ENCODE data around the gene SNED1.

SNED1 gene

GRCh38 chr2:241033336-241033987, 35.0 kb downstream of the SNED1 start:
- no peak overlapping the region for H3K4me3 ChIP-seq (ENCODE audit: low read length)
- no peaks in the 10 kb centered on the region for H3K9me3 ChIP-seq (ENCODE audit: control insufficient read depth, insufficient read depth, low read length)
- peaks cover 18% of the 10 kb centered on the region for H3K79me2 ChIP-seq (ENCODE audit: control insufficient read depth, low read length)
- TF ChIP-seq, protein P1, sequence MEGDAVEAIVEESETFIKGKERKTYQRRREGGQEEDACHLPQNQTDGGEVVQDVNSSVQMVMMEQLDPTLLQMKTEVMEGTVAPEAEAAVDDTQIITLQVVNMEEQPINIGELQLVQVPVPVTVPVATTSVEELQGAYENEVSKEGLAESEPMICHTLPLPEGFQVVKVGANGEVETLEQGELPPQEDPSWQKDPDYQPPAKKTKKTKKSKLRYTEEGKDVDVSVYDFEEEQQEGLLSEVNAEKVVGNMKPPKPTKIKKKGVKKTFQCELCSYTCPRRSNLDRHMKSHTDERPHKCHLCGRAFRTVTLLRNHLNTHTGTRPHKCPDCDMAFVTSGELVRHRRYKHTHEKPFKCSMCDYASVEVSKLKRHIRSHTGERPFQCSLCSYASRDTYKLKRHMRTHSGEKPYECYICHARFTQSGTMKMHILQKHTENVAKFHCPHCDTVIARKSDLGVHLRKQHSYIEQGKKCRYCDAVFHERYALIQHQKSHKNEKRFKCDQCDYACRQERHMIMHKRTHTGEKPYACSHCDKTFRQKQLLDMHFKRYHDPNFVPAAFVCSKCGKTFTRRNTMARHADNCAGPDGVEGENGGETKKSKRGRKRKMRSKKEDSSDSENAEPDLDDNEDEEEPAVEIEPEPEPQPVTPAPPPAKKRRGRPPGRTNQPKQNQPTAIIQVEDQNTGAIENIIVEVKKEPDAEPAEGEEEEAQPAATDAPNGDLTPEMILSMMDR (IDR thresholded peaks at IDR 0.05; ENCODE audit: low read depth, low read length, poor library complexity, severe bottlenecking) = no peak
- no peak for TF ChIP-seq EZH2phosphoT487 (IDR thresholded peaks at IDR 0.05; ENCODE audit: borderline replicate concordance, low read length)
- no peak overlapping the region for H3K27ac ChIP-seq (ENCODE audit: low read depth, low read length)
- no peaks in the 10 kb centered on the region for H4K20me1 ChIP-seq (ENCODE audit: control insufficient read depth, insufficient read depth, low read depth, low read length)
- peaks cover 9% of the 10 kb centered on the region for H3K36me3 ChIP-seq (ENCODE audit: control insufficient read depth, low read length)
- peaks cover 24% of the 10 kb centered on the region for H3K4me1 ChIP-seq (ENCODE audit: control insufficient read depth, low read length)
- H3K9me2 ChIP-seq (replicated peaks; ENCODE audit: control insufficient read depth, low read length) = no peaks in the 10 kb centered on the region
- H3K27me3 ChIP-seq (ENCODE audit: control insufficient read depth, low read length) = peaks cover 7% of the 10 kb centered on the region
- no peaks in the 10 kb centered on the region; the same call in 1 of the 2 replicates for H3F3A ChIP-seq (ENCODE audit: control insufficient read depth, insufficient read depth)
- H3K4me2 ChIP-seq (ENCODE audit: low read length) = no peak overlapping the region

GRCh38 chr2:241033994-241034393, 35.6 kb downstream of the SNED1 start:
- Histone ChIP-seq H3K79me2 (ENCODE audit: control insufficient read depth, low read length) (peaks cover 23% of the 10 kb centered on the region), H3K9me3 (ENCODE audit: control insufficient read depth, insufficient read depth, low read length) (no peaks in the 10 kb centered on the region), H3F3A (ENCODE audit: control insufficient read depth, insufficient read depth) (no peaks in the 10 kb centered on the region; the same call in 1 of the 2 replicates), H3K27ac (ENCODE audit: low read depth, low read length) (no peak overlapping the region), H4K20me1 (ENCODE audit: control insufficient read depth, insufficient read depth, low read depth, low read length) (no peaks in the 10 kb centered on the region), H3K36me3 (ENCODE audit: control insufficient read depth, low read length) (peaks cover 14% of the 10 kb centered on the region), H3K4me2 (ENCODE audit: low read length) (no peak overlapping the region), H3K4me1 (ENCODE audit: control insufficient read depth, low read length) (peaks cover 29% of the 10 kb centered on the region), H3K4me3 (ENCODE audit: low read length) (no peak overlapping the region), H3K9me2 (replicated peaks; ENCODE audit: control insufficient read depth, low read length) (no peaks in the 10 kb centered on the region), H3K27me3 (ENCODE audit: control insufficient read depth, low read length) (peaks cover 7% of the 10 kb centered on the region)
- TF ChIP-seq, protein P1 (IDR thresholded peaks at IDR 0.05; ENCODE audit: low read depth, low read length, poor library complexity, severe bottlenecking) = no peak
- no peak for TF ChIP-seq EZH2phosphoT487 (IDR thresholded peaks at IDR 0.05; ENCODE audit: borderline replicate concordance, low read length)

- no peaks in the 10 kb centered on the region for H4K20me1 ChIP-seq (ENCODE audit: control insufficient read depth, insufficient read depth, low read depth, low read length)
- H3K4me2 ChIP-seq (ENCODE audit: low read length) = no peak overlapping the region
- H3K79me2 ChIP-seq (ENCODE audit: control insufficient read depth, low read length) = peaks cover 30% of the 10 kb centered on the region
- H3K4me1 ChIP-seq (ENCODE audit: control insufficient read depth, low read length) = peaks cover 35% of the 10 kb centered on the region
- H3K36me3 ChIP-seq (ENCODE audit: control insufficient read depth, low read length) = peaks cover 18% of the 10 kb centered on the region
- H3K27me3 ChIP-seq (ENCODE audit: control insufficient read depth, low read length) = peaks cover 7% of the 10 kb centered on the region
- H3K9me3 ChIP-seq (ENCODE audit: control insufficient read depth, insufficient read depth, low read length) = no peaks in the 10 kb centered on the region
- H3K27ac ChIP-seq (ENCODE audit: low read depth, low read length) = no peak overlapping the region
- TF ChIP-seq EZH2phosphoT487 (IDR thresholded peaks at IDR 0.05; ENCODE audit: borderline replicate concordance, low read length) = no peak
- TF ChIP-seq, protein P1 (IDR thresholded peaks at IDR 0.05; ENCODE audit: low read depth, low read length, poor library complexity, severe bottlenecking) = no peak
- H3F3A ChIP-seq (ENCODE audit: control insufficient read depth, insufficient read depth) = no peaks in the 10 kb centered on the region; the same call in 1 of the 2 replicates
- no peaks in the 10 kb centered on the region for H3K9me2 ChIP-seq (replicated peaks; ENCODE audit: control insufficient read depth, low read length)
- H3K4me3 ChIP-seq (ENCODE audit: low read length) = no peak overlapping the region
Observed at GRCh38 chr2:241034490-241035141, 36.2 kb downstream of the SNED1 start.

Data from DOHH2 (cell line).